T-helper 2 cell treated with Interferon-gamma antibody and Interleukin-4, amounts not matched to agents 5 μg/mL and 100 μg/mL, for 36 hours (primary cell): Measurements from ENCODE around the gene TMPRSS3.

Experiments used
- DNase-seq: peaks from one replicate; pipeline ENCODE4 v3.0.0; 2021; ENCODE audit warnings: low spot score
- H3K27ac Mint-ChIP-seq: one replicate; pipeline ENCODE4 v1.8.0; 2021; ENCODE audit warnings: mild to moderate bottlenecking, mixed read lengths
- H3K27me3 Mint-ChIP-seq: one replicate; pipeline ENCODE4 v1.8.0; 2021; ENCODE audit warnings: low read depth, mixed read lengths
- H3K36me3 Mint-ChIP-seq: one replicate; pipeline ENCODE4 v1.8.0; 2021; ENCODE audit warnings: low read depth, mixed read lengths
- H3K4me1 Mint-ChIP-seq: one replicate; pipeline ENCODE4 v1.8.0; 2021; ENCODE audit warnings: low read depth, mixed read lengths
- H3K4me3 Mint-ChIP-seq: one replicate; pipeline ENCODE4 v1.8.0; 2022; ENCODE audit warnings: mild to moderate bottlenecking, moderate library complexity, mixed read lengths
- H3K9me3 Mint-ChIP-seq: one replicate; pipeline ENCODE4 v1.8.0; 2021; ENCODE audit warnings: mixed read lengths

Gene TMPRSS3

DNA sequence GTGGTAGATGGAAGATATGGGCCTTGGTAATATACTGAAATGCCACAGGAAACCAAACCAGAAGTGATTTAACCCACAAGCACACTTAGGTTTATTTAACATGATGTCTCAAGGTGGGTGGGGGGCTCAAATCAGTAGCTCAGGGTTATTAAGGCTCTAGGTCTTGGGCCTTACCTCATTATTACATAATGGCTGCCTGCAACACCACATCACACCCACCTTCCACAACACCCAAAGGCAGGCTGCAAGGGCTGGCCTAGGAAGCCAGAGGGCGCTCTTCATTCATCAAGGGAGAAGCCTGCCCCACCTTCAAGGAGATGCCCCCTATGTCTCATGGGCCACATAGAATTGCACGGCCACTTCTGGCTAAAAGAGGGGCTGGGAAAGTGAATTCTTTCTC, 35.5 kb downstream of the TMPRSS3 start:
- H3K27ac Mint-ChIP-seq, result no peak overlapping the region
- H3K4me3 Mint-ChIP-seq, result no peak overlapping the region
- H3K27me3 Mint-ChIP-seq, result peaks cover 16% of the 10 kb centered on the region
- H3K9me3 Mint-ChIP-seq, result peaks cover 22% of the 10 kb centered on the region
- no peaks in the 10 kb centered on the region for H3K4me1 Mint-ChIP-seq
- no peak for DNase-seq
- peaks cover 5% of the 10 kb centered on the region for H3K36me3 Mint-ChIP-seq

DNA sequence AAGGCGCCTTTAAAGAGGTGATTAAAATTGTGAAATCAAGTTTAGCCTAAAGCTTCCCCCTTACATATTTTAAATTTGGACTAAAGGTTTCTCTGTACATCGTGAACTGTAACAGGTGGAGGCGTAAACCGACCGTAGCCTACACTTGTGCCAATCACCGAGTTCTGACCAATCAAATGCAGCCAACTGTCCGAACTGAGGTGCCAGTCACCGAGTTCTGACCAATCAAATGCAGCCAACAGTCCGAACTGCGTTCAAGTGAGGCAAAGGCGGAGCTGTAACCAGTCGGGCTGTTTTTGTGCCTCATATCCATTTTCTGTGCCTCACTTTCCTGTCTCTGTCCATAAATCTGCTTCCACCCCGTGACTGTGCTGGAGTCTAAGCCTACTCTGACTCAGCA, 36.9 kb downstream of the TMPRSS3 start:
- no peak for DNase-seq
- peaks cover 10% of the 10 kb centered on the region for H3K36me3 Mint-ChIP-seq
- H3K4me1 Mint-ChIP-seq, result no peaks in the 10 kb centered on the region
- peaks cover 33% of the 10 kb centered on the region for H3K9me3 Mint-ChIP-seq
- no peak overlapping the region for H3K27ac Mint-ChIP-seq
- H3K27me3 Mint-ChIP-seq, result peaks cover 20% of the 10 kb centered on the region
- H3K4me3 Mint-ChIP-seq, result no peak overlapping the region

DNA sequence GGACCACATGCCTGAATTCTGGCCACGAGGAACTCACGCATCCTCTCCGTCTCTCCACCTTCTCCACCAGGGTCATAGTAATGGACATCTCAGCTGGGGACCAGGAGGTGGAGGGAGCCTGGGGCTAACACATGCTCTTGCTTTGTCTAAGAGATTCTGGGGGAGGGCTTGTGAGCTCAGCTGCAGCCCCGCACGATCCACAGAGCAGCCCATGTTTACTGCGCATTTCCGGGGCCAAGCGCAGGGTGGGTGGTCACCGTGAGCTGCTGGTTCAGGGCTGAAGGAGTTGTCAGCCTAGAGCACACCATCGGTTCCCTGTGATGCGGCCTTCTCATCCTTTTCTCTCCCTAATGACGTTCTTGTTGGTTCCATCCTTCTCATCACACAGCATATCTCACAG, 37.6 kb downstream of the TMPRSS3 start:
- H3K9me3 Mint-ChIP-seq, result peaks cover 36% of the 10 kb centered on the region
- no peak overlapping the region for H3K4me3 Mint-ChIP-seq
- DNase-seq, result no peak
- peaks cover 20% of the 10 kb centered on the region for H3K27me3 Mint-ChIP-seq
- H3K4me1 Mint-ChIP-seq, result no peaks in the 10 kb centered on the region
- no peak overlapping the region for H3K27ac Mint-ChIP-seq
- peaks cover 10% of the 10 kb centered on the region for H3K36me3 Mint-ChIP-seq

DNA sequence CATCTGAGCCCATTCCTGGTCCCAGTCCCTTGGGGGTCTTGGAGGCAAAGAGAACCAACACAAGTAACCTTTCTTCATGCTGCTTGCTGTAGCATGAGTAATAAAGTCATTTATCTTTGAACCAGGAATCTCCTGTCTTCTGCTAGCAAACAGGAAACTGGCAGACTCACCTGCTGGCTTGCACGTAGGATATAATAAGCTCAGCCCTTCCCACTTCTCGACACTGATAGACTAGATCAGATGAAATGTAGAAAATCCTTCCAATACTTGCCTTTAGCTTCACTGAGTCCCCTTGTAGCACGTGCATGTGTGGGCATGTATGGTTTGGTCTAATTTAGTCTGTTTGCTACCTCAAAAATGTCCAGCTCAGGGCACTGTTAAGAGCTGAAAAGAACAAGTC, 38.5 kb downstream of the TMPRSS3 start:
- no peak for DNase-seq
- Mint-ChIP-seq H3K36me3 (peaks cover 10% of the 10 kb centered on the region), H3K4me3 (no peak overlapping the region), H3K27ac (no peak overlapping the region), H3K27me3 (peaks cover 20% of the 10 kb centered on the region), H3K9me3 (peaks cover 36% of the 10 kb centered on the region), H3K4me1 (no peaks in the 10 kb centered on the region)

DNA sequence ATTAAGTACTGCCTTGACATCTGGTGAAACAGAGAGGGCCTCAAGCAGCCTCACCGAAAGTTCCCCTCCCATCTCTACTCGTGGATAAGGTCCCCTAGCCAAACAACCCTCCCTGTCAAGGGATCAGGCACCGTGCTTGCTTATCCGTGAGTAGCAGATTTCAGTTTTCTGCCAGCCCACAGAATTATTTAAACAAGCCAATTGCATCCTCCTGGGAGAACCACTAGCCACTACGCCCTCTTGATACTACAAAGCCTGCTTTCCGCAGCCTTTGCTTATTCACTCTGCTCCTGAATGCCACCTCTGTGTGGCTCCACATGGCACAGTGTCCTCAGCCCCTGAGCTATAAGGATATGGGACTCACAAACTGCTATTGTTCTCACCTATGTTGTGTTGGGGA, 39.2 kb downstream of the TMPRSS3 start:
- DNase-seq, result no peak
- H3K9me3 Mint-ChIP-seq, result peaks cover 36% of the 10 kb centered on the region
- no peak overlapping the region for H3K27ac Mint-ChIP-seq
- no peaks in the 10 kb centered on the region for H3K4me1 Mint-ChIP-seq
- peaks cover 14% of the 10 kb centered on the region for H3K27me3 Mint-ChIP-seq
- H3K36me3 Mint-ChIP-seq, result peaks cover 10% of the 10 kb centered on the region
- H3K4me3 Mint-ChIP-seq, result no peak overlapping the region

DNA sequence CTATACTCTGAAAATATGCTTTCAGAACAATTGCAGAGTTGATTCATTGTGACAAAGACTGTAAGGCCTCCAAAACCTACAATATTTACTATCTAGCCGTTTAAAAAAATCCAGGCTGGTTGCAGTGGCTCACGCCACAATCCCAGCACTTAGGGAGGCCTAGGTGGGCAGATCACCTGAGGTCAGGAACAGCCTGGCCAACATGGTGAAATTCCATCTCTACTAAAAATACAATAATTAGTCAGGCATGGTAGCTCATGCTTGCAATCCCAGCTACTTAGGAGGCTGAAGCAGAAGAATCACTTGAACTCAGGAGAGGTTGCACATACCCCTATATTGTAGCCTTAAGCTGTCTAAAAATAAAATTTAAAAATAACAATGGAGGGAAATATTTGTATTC, 39.8 kb downstream of the TMPRSS3 start:
- H3K27ac Mint-ChIP-seq, result no peak overlapping the region
- peaks cover 14% of the 10 kb centered on the region for H3K27me3 Mint-ChIP-seq
- H3K4me3 Mint-ChIP-seq, result no peak overlapping the region
- no peak for DNase-seq
- H3K36me3 Mint-ChIP-seq, result peaks cover 10% of the 10 kb centered on the region
- peaks cover 36% of the 10 kb centered on the region for H3K9me3 Mint-ChIP-seq
- no peaks in the 10 kb centered on the region for H3K4me1 Mint-ChIP-seq

DNA sequence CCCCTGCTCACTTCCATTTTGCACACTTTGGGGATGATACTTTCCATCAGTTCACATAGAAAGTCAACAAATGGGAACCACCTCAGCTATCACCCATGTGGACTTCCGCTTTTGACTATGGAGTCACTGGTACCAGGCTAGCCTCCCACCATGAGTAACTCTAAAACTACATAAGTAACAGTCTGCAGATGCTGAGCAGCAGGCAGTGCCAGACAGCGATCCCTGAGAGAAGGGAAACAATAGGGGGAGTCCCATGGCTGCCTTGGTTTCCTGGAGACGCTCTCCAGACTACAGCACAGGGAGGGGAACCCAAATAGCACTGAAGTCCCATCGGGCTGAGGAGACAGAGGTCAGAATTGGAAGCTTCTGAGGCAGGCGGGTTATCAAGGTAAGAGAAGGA, 42.2 kb downstream of the TMPRSS3 start:
- Mint-ChIP-seq H3K4me3 (no peak overlapping the region), H3K36me3 (peaks cover 10% of the 10 kb centered on the region), H3K4me1 (no peaks in the 10 kb centered on the region), H3K27me3 (peaks cover 12% of the 10 kb centered on the region), H3K27ac (no peak overlapping the region), H3K9me3 (peaks cover 36% of the 10 kb centered on the region)
- no peak for DNase-seq

DNA sequence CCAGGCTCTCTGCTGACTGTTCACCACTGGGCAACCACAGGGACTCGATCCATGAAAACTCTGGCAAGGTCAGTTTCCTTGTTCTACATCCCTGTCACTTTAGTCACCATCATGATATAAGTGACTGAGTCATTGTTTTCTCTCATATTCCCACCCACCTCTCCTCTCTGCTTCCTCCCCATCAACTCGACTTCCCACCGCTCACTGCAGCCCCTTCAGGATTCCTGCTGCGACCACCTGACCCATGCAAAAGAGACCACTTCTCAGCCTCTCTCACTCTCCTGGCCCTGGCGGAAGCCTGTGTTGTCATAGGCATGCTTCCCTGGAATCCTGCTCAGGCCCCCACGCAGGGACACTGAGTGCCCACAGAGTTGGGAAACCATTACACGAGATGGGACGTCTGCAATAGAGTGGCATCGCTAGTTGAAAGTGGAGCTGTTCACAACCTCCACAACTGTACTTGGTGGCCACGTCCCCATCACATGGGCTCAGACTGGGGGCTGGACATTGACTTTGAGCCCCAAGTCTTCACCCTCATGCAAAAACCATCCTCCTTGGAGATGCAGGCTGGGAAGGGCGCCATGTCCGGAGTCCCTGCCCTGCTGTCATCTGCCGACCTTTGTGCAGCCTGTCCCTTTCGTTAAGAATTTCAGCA, 43.3 kb downstream of the TMPRSS3 start:
- Mint-ChIP-seq H3K9me3 (peaks cover 32% of the 10 kb centered on the region), H3K36me3 (peaks cover 10% of the 10 kb centered on the region), H3K4me3 (no peak overlapping the region), H3K27me3 (peaks cover 7% of the 10 kb centered on the region), H3K4me1 (no peaks in the 10 kb centered on the region), H3K27ac (no peak overlapping the region)
- DNase-seq, result no peak

DNA sequence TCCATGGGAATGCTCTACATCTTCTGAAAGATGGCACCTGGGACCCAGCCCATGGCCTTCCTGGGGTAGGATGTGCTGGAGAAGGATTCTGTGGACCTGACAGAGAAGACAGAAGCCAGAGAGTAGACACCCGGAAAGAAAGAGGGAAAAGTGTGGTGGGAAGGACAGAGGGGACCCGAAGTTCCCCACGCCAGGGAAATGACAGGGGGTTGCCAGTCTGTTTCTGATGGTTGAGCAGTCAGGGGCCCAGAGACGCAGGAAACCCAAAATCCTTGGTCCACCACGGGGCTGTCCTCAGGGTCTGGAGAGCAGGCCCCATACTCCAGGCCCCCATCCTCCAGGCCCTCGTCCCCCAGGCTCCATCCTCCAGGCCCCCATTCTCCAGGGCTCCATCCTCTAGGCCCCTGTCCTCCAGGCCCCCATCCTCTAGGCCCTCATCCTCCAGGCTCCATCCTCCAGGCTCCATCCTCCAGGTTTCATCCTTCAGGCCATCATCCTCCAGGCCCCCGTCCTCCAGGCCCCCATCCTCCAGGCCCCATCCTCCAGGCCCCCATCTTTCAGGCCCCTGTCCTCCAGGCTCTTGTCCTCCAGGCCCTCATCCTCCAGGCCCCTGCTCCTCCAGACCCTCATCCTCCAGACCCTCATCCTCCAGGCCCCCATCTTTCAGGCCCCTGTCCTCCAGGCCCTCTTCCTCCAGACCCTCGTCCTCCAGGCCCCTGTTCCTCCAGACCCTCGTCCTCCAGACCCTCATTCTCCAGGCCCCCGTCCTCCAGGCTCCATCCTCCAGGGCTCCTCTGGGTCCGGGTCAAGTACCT, 44.0 kb downstream of the TMPRSS3 start:
- Mint-ChIP-seq H3K27me3 (peaks cover 7% of the 10 kb centered on the region), H3K9me3 (peaks cover 26% of the 10 kb centered on the region), H3K4me1 (no peaks in the 10 kb centered on the region), H3K4me3 (no peak overlapping the region), H3K27ac (no peak overlapping the region), H3K36me3 (peaks cover 10% of the 10 kb centered on the region)
- DNase-seq, result no peak

DNA sequence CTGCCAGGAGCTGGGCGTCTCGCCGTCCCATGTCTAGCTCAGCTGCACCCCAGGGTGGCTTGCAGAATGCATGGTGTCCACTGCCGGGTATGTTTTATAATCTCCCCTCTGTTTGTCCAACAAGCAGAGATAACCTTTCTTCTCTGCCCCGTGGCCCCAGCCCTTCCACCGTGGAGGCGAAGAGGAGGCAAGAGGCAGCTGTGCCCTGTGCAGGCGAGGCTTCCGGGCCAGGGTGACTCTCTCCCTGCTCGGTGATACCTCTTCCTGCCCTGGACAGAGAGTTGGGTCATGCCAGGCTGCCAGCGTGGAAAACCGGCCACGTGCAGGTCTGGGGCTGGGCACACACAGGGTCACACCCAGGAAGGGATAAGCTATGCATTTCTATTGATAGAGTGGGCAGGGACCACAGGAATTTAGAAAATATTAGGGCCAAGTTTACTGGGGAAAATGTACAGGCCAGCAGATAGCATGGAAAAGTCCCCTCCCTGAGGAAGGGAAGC, 44.9 kb downstream of the TMPRSS3 start, which contains the start of gene TFF2:
Gene TFF2 (minus strand): TSS at position 68 of the 500 bp plus-strand sequence. CDS start 37 bp downstream, at position 31.
- Mint-ChIP-seq H3K4me1 (no peaks in the 10 kb centered on the region), H3K9me3 (peaks cover 20% of the 10 kb centered on the region), H3K27me3 (peaks cover 7% of the 10 kb centered on the region), H3K4me3 (no peak within 1 kb of the TSS), H3K36me3 (peaks cover 6% of the 10 kb centered on the region), H3K27ac (no peak within 1 kb of the TSS)
- no peak for DNase-seq

DNA sequence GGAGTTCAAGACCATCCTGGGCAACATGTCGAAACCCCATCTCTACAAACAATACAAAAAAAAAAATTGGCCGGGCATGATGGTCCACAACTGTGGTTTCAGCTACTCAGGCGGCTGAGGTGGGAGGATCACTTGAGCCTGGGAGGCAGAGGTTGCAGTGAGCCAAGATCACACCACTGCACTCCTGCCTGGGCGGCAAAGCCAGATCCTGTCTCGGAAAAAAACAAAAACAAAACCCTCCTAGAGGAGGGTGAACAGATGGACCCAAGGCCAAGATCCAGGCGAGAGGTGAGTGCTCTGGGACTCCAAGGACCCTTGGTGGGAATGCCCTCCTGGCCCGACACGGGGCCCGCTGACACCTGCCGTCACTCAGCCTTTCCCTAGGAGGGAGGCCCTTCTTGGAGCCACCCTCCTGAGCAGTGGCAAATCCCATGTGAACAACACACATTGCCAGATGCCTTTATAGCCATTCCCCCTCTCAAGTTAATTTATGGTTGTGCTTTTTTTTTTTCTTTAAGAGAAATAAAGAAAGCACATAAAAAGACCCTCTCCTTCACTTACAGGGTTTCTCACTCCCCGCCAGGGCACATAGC, 45.4 kb downstream of the TMPRSS3 start:
- Mint-ChIP-seq H3K9me3 (peaks cover 15% of the 10 kb centered on the region), H3K4me1 (no peaks in the 10 kb centered on the region), H3K27ac (no peak overlapping the region), H3K4me3 (no peak overlapping the region), H3K27me3 (peaks cover 4% of the 10 kb centered on the region), H3K36me3 (peaks cover 6% of the 10 kb centered on the region)
- no peak for DNase-seq

DNA sequence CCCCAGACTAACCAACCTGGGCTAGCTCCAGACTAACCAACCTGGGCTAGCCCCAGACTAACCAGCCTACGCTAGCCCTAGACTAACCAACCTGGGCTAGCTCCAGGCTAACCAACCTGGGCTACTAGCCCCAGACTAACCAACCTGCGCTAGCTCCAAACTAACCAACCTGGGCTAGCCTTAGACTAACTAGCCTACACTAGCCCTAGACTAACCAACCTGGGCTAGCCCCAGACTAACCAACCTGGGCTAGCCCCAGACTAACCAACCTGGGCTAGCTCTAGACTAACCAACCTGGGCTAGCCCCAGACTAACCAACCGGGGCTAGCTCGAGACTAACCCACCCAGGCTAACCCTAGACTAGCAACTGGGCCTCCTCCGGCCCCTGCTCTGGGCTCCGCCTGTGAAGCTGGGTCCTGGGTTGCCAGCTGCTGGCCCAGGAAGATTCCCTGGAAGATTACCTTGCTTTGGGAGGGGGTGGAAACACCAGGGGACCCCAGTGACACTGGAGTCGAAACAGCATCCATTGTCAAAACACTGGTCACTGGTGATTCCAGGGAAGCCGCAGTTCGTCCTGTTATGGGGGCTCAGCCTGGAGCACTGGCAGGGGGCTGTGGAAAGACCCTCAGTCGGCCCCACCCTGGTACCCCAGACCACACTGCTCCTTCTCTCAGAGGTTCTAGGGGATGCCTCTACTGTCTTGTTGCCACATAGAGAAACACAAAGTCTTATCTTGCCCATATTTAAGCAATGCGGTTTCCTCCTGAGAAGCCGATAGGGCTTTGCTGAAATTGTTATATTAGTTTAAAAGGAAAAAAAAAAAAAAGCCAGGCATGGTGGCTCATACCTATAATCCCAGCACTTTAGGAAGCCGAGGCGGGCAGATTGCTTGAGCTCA, 46.2 kb downstream of the TMPRSS3 start:
- Mint-ChIP-seq H3K27me3 (peaks cover 3% of the 10 kb centered on the region), H3K27ac (no peak overlapping the region), H3K9me3 (peaks cover 7% of the 10 kb centered on the region), H3K36me3 (peaks cover 3% of the 10 kb centered on the region), H3K4me1 (no peaks in the 10 kb centered on the region), H3K4me3 (no peak overlapping the region)
- no peak for DNase-seq

DNA sequence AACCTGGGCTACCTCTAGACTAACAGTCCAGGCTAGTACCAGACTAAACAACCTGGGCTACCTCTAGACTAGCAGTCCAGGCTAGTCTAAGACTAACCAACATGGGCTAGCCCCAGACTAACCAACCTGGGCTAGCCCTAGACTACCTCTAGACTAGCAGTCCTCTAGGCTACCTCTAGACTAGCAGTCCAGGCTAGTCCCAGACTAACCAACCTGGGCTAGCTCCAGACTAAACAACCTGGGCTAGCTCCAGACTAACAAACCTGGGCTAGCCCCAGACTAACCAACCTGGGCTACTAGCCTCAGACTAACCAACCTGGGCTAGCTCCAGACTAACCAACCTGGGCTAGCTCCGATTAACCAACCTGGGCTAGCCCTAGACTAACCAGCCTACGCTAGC, 47.1 kb downstream of the TMPRSS3 start:
- no peaks in the 10 kb centered on the region for H3K4me1 Mint-ChIP-seq
- H3K9me3 Mint-ChIP-seq, result peaks cover 2% of the 10 kb centered on the region
- H3K36me3 Mint-ChIP-seq, result no peaks in the 10 kb centered on the region
- H3K4me3 Mint-ChIP-seq, result no peak overlapping the region
- H3K27me3 Mint-ChIP-seq, result no peaks in the 10 kb centered on the region
- no peak overlapping the region for H3K27ac Mint-ChIP-seq
- no peak for DNase-seq
